HG03354 (cell line): ENCODE results near the gene KRT8.
A peak's percentile ranks its signal among the peaks of the same experiment; 100 is the strongest.
"Not testable (repeated sequence)": the region's sequence is repeated elsewhere in the genome, so short reads cannot be mapped to it uniquely, and the experiment has no call there.

Experiments
- ATAC-seq: cut with Tn5 transposase; IDR thresholded peaks from one replicate; pipeline ENCODE4 v1.9.1; 2021; ENCODE audit warnings: mild to moderate bottlenecking; ENCODE audit not compliant: unreplicated experiment, poor library complexity, severe bottlenecking

Gene KRT8

DNA sequence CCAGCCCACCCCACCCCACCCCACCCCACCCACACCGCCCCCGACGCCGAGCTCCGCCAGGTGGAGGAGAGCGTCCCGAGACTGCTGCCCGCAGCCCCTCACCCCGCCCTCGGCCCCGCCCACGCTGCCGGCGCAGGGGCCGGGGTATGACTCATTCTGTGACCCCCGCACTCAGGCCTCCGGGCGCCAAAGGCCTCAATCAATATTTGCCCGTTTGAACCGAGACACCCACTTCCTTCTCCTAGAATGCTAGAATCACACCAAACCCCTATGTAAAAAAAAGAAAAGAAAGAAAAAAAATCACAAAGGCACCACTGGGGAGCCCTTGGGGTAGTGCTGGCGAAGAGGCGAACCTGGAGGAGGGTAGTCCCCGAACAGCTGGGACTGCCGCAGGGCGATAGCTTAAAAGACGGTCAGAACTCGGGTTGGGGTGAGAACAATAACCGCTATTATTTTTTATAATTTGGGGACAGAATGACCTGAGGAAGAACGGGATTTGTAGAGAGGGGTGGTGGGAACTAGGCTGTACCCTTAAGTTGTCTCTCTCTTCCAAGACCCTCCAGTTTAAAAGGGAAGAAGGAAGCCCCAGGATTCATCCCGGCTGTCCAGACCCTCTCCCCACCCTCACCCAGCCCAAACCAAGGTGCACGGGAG is 894 bp downstream of the KRT8 start:
- peak; percentile 52 for ATAC-seq

DNA sequence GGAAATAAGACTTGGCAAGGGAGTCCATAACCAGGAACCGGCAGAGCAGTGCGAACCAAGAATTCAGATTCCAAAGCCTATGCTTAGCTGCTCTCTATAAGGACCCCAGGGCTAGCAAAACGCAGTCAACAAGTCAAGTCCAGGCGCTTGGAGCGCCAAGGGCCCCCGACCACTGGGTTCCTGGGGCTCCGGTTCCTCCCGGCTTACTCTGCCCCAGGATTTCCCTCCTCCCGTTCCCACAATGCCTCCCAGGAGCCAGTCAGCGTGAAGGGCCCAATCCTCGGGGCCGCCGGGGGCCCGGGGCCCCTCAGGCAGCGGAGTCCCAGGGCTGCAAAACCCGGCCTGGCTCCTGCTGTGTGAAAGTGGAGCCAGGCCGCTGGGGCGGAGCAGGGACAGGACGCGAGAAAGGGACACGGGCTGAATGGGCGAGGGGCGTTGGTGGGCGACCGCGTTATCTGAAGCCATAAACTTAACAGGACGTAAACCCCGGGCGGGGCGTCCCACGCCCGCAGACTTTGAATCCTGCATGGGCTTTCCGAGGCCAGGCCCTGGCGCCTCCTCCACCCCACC is 1.5 kb downstream of the KRT8 start:
- ATAC-seq: peak; percentile 72

DNA sequence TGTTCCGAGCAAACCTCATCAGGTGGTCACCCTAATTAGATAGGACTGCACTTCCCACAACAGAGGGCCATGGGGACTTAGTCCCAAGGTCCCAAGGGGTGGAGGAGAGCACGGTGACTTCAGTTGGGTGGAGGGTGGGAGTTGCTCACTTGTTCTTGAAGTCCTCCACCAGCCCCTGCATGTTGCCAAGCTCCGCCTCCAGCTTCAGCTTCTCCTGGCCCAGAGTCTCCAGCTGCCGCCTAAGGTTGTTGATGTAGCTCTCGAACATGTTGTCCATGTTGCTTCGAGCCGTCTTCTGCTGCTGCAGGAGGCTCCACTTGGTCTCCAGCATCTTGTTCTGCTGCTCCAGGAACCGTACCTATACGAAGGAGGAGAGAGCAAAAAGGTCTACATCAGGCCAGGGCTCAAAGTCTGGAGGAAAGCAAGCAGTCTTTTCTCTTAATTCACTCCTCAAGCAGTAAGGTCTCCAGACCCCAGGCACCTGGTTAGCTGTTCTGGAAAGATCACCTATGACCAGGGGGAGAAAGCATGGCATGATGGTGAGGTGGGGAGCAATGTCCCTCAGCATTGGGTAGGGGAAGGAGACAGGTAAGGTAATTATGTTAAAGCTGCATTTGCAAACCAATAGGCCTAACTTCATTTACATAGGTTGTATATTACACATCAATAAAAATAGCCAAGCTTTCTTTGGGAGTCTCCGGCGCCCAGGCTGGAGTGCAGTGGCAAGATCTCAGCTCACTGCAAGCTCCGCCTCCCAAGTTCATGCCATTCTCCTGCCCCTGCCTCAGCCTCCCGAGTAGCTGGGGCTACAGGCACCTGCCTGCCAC is 2.9 kb downstream of the KRT8 start:
- ATAC-seq: no peak

DNA sequence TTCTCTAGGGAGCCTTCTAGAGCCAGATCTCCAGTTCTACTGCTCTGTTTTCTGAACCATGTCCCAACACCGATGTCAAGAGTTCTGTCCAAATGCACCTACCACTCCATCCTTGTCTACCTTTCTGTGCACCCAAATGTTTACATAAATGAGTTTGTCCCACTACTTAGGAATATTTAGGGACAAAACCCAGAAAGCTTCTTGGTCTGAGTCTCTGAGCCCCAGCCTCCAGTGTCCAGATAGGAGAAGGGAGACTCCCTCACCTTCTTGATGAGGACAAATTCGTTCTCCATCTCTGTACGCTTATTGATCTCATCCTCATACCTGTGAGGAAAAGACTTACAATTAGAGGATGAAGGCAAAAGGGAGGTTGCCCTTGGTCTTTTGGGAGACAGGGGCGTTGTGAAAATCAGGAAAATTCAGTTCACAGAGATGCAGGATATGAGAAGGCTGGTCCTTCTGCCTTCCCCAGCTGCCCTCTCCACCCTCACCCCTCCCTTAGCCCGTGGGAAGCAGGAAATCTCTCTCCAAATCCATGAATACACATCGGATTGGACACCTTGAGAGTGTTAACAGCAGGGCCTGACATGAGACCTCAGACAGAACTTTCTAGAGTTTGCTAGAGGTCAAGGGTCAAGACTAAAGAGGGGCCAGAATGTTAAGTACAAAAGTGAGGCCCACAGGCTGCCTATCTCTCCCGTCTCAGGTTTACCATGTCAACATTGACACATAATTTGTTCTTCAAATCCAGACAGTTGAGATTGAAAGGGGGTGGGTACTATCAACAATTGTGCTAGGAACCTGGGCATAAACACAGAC is 3.8 kb downstream of the KRT8 start:
- no peak for ATAC-seq

DNA sequence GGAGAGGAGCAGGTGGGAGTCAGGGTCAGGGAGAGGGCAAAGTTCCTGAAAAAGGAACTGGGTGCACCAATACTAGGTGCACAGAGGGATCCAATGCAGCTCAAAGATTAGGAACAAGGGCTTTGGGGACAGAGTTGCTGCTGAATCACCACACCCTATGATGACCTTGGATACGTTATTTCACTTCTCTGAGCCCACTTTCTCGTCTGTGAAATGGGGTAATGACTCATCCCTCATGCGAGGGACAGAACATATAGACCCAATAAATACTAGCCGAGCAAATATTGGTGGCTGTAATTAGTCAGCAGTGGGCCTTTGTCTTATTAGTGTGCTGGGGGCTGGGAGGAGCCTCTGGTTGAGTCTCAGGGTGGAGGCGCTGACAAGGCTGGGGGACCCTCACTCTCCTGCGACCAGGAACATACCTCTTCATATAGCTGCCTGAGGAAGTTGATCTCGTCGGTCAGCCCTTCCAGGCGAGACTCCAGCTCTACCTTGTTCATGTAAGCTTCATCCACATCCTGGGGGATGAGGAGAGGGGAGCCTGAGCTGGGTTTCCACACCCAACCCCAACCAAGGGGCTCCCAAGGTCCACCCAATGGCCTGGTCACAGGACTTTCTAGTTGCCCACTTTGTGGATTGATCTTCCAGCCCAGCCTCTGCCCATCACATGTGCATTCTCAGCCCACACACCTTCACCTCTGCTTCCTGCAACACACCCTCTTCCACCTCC is 4.5 kb downstream of the KRT8 start:
- ATAC-seq: no peak

DNA sequence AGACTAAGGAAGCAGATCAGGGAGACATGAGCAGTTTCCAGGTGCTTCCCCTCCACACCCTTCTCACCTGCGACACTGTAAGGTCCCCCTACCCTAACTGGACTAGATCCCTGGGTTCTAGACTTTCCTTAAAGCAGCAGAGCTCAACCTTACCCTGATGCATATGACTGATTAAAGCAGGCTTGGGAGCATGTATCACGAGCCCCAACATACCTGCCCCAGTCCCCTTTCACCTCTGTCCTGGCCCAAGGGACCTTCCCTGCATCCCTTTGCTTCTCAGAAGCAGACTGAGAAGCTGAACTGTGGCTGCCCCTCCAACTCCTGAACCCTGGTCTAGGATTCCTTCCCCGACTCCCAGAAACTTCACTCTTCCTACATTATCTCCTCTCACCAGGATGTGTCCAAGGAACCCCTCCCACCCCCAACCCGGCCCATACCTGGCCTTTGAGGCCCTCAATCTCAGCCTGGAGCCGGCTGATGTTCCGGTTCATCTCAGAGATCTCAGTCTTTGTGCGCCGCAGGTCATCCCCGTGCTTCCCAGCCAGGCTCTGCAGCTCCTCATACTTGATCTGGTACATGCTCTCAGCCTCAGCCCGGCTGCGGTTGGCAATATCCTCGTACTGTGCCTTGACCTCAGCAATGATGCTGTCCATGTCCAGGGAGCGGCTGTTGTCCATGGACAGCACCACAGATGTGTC is 5.4 kb downstream of the KRT8 start:
- ATAC-seq: no peak

DNA sequence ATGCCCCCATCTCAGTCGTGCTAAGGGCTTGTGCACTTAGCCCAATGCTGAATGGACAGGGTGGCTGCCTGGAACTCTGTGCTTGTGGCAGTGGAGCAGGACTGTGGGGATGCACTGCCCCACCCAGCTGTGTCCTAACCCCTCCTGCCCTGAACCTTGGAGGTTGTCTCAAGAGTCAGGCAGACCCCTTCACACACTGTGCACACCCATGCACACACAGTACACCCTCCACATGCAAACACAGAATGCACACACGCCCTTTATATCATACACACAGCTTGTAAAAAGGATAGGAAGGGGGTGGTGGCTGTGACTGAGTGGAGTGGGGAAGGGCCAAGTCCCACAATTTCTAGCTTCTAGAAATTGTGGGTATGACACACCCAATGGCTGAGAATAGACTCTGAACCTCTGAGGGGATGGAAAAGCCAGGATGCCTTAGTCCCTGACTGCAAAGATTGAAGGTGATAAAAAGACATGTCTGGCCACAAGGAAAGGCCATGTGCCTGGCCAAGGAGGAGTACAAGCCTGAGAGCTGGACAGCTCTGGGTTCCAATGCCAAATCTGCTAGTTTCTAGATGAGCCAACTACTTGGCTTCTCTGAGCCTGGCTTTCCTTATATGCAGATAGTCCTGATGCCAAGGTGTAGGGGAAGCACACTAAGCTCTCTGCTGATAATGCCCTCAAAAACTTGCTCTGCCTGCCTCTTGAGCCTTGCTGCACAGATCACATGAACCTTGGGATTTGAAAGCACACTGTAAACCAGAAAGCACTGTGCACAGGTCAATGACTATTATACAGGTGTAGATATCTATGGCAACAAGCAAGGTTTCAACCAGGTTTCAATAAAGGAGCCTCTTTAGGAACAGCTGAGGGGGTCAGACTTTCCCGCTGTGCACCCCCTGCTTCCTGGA is 8.4 kb downstream of the KRT8 start:
- ATAC-seq: no peak

DNA sequence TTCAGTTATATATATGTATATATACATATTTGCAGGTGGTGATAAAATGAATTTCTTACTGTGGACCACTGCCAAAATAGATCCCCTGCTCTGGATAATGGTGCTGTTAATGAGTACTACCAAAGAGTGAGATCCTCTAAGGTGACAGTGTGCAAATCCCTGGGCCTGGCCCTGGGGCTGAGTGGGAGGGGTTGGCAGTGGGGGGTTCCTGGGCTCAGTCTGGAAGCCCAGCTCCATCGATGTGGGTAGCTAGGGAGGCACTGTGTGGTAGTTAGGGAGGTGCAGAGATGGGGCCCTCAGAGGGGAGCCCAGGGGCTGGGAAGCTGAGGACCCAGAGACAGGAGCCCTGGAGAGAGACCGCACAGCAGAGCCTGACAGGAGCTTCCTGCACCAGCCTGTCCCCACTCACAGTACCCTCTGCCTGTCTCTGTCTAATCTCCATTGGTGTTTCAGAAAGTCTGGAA is 9.1 kb downstream of the KRT8 start:
- no peak for ATAC-seq

DNA sequence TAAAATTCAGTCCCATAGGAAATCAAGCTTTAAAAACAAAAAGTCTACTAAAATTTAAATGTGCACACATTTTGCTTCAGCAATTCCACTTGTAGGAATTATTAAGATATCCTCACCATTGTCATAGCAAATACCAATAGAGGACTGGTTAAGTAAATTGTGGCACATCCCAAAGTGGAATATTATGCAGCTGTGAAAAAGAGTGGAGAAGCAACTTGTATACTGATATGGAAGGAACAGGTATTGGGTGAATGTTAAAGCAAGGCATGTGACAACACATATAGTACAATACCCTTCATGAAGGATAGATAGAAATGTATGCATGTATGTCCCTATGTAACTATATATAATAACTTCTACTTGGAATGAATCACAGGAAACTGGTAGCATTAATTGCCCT is 11.9 kb downstream of the KRT8 start:
- no peak for ATAC-seq

DNA sequence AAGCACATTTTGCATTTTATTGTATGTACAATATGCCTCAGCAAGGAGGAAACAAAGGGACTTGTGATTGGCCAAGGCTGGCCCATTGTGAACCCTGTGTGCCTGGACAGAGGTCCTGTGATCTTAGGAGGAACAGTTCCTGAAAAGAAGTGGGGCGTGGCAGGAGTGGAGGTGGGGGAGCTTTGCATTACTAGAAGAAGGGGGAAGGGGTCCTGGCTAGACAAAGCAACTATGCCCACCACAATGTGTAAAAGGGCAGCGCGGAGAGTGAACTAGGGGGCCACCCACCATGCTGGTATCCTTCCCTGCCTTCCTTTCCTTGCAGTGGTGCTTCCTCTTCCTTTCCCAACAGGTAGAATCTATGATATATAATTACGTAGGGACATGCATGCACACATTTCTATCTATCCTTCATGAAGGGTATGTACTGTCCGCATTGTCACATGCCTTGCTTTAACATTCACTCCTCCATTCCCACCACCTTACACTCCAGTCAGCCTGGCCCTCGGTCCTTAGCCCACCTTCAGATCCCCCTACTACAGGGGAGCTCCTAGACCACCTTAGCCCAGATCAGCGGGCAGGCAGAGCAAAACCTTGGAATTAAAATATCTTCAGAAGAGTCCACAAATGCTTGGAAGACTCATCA is 12.5 kb downstream of the KRT8 start:
- no peak for ATAC-seq

DNA sequence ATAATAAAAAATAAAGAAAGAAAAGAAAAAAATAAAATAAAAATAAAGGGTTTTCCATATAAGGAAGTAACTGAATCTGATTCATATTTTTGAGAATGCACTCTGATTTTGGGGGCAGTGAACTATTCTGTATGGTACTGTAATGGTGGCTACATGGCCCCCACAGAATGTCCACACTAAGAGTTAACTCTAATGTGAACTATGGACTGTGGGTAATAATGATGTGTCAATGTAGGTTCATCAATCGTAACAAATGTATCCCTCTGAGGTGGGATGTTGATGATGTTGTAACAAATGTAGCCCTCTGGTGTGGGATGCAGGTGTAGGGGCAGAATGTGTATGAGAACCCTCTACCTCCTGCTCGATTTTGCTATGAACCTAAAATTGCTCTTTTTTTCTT is 13.8 kb downstream of the KRT8 start:
- no peak for ATAC-seq

DNA sequence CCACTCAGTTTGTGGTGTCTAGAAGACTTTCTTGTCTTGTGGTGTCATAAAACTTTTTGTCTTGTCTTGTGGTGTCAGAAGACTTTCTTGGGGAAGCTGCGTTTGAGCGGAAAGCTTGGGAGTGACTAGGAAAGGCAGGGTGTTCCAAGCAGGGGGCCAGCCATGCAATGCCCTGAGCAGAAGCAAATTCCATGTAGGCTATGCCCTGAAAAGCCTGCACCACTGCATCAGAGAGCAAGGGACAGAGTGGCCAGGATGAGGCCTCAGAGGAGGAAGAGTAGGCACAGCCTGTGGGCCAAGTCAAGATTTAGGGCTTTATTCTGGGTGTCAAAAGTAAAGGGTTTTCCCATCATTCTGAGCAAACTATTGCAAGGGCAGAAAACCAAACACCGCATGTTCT is 14.5 kb downstream of the KRT8 start:
- ATAC-seq: no peak

DNA sequence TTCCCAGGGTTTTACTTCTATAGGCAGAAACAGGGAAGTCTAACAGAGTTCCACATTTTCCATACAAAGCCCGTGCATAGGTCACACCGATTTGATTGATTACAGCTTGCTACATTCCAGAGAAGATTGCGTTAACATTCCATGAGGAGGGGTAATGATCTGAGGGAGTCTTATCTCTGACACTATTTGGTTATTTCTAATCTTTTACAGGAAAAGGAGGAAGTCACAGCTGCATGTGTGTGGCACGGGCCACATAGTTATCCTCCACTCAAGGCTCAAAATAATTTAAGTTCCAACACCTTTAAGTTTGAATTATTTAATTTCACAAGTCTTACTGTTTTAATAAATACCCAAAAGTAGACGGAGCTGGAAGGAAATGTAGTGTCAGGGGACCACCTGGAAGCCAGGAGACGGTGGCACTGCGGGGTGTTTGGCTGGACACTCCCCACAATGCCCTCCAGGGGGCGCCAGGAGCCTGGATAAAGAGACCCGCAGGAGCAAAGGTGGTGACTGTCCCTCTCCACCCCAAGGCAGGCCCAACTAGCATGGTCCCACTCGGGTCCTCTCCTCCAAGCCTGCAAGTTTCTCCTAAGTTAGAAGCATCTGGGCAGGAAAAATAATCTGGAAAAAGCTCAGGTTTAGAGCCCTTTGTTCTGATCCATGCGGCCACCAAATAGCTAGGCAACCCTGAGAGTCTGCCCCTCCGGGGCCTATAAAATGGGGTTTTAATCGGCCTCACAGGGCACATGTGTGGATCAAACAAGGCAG is 20.2 kb downstream of the KRT8 start:
- no peak for ATAC-seq

DNA sequence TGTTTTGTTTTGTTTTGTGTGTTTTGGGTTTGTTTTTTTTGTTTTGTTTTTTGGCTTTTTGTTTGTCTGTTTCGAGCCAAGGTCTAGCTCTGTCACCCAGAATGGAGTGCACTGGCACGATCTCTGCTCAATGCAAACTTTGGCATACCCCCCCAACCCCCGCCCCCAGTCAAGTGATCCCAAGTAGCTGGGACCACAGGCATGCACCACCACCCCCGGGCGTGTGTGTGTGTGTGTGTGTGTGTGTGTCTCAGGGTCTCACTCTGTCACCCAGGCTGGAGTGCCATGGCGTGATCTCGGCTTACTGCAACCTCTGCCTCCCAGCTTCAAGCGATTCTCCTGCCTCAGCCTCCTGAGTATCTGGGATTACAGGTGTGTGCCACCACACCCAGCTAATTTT is 24.4 kb downstream of the KRT8 start:
- ATAC-seq: not testable (repeated sequence)

DNA sequence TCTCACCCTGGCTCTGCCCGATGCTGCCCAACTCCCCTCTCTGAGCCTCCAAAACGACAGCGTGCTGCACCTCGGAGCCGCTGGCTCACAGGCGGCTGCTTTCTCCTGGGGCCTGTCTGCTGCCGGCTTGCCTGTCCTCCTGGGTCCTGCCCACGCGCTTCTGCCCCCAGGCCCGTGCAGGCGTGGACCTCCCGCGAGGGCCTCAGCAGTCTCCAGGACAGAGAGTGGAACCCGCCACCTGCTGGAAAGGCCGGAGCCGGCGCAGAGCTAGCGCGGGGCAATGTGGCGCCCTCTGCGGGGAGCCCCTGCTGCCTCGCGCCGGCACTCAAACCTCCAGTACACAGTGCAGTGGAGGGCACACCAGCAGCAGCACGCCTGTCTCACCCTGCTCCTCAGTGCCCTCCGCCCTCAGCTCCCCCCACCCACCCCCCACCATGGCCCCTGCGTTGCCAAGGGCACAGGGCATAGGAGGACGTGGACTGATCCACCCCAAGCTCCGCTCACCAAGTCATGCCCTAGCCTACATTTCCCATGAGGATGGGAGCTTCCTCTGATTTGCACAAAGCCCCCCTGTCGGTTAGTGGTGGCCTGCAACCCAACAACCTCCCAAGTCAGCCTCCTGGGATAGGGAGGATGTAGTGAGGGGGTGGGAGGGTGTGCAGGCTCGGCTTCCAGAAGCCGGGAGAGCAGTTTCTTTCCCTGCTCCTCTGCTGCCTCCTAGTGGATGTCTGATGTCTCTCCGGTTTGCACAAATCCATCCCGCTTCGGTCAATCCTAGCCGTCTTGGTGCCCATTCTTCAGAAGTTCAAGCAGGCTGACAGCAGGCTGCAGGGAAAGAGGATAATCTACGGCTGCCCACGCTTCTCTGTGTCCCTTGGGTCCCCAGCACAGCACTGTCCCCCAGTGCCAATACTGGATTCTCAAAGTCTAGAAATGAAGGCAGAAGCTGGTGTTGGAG is 25.2 kb downstream of the KRT8 start:
- peak; percentile 62 for ATAC-seq
